NCI-H2081 treated with DMSO at 0.1 percent for 48 hours (cell line): ENCODE results near the gene SUCO.
A peak's percentile ranks its signal among the peaks of the same experiment; 100 is the strongest.

Source experiments
- DNase-seq: peaks from one replicate; lab custom pipeline; 2025; lab: John Stamatoyannopoulos, UW

SUCO gene

DNA sequence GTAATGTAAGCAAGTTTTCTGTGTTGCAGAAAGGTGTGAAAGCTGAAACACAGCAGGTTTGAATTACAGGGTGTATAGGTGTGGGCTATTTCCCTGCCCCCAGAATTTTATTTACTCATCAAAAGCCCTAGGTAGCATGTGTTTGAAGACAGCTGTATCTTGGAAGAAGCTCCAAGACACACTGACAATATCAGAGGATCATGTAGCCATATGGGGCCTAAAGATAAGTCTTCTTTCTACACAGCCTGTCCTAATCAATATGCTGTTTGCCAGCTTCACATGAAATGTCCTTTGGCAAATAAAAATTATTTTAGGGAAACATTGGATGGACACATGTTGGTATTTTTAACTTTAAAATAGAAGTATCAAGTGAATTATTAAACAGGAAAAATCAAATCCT, 17.5 kb upstream of the SUCO start:
- DNase-seq = no peak

DNA sequence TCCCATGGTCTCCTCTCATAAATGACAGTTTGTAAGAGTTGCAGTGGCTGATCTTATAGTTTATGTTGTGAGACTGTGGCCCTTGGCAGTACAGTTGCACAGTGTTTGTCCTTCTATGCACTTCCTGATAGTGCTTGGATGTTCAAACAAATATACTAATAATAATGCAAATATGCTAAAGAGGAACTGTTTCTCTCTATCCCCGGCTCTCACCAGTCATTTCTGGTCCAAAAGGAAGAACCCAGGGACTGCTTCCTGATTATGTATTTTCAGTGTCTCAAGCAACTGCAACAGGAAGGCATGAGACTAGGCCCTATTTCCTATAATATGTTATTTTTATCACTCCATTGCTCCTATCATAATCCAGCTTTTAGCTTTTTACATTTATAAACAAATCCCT, 17.0 kb upstream of the SUCO start:
- DNase-seq = no peak

DNA sequence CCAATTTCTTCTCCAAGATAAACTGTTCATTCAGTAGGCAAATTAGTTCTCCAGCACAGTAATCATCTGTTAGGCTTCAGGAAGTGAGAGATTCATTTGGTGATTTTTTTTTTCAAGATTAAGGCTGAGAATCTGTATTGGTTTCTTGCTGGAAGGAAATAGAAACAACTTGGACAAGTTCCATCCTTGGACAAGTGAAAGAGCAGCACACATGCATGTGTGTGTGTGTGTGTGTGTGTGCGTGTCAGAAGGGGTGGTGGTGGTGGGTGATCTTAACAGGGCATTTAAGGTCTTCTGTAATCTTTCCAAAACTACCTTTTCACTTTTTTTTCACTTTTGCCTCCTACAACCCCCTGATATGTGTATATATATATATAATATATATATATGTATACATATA, 15.9 kb upstream of the SUCO start:
- DNase-seq = no peak

DNA sequence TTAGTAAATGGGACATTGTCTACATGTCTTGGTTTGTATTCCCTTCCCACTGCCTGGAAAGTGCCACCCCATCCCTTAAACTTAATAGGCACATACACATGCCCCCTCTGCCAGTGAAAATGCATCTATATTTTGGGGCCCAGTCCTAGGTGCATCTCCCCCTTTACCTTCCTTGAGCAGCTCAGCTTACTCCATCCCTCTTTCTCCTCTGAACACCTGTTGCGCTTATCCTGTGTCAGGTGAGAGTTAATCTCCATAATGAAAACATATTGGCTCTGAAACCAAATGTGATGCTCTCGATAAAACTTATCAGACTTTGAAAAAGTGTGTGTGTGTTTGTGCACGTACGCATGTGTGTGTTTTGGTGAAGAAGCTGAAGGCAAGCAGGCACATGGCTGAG, 15.4 kb upstream of the SUCO start:
- DNase-seq = no peak

DNA sequence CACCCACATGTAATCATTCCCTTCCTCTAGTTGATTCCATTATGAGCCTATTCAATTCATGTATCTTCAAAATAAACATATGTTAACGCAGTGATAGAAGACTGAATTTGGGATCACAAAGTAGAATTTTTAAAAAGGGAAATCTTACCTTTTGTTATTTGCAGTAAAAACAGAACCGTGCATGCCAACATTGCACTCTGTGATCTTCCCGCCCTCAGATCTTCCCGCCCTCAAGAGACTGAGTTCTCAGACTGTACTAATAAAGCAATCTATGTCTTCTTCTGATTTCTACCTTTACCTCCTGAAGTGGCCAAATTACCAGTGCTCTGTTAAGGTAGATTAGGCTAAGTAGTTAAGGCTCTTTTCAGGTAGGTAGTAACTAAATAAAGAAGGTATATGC, 3.6 kb upstream of the SUCO start:
- no peak for DNase-seq

DNA sequence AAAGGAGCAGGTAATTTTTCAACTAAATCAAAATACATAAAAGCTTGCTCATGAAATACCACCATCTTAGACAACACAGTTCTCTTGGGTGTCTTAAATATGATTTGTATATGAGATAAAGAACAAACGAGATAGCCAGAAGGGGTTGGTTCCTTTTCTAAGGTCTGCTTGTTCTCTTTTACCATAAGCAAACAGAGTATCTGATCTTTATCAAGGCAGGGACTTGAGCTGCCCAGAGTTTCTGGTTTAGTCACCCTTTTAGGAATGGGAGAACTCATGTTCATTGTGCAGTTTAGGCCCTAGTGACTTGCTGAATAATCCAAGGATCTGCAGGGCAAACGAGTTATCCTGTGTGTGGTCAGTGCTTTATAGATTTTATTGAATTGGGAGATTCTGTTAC, 3.0 kb upstream of the SUCO start:
- no peak for DNase-seq

DNA sequence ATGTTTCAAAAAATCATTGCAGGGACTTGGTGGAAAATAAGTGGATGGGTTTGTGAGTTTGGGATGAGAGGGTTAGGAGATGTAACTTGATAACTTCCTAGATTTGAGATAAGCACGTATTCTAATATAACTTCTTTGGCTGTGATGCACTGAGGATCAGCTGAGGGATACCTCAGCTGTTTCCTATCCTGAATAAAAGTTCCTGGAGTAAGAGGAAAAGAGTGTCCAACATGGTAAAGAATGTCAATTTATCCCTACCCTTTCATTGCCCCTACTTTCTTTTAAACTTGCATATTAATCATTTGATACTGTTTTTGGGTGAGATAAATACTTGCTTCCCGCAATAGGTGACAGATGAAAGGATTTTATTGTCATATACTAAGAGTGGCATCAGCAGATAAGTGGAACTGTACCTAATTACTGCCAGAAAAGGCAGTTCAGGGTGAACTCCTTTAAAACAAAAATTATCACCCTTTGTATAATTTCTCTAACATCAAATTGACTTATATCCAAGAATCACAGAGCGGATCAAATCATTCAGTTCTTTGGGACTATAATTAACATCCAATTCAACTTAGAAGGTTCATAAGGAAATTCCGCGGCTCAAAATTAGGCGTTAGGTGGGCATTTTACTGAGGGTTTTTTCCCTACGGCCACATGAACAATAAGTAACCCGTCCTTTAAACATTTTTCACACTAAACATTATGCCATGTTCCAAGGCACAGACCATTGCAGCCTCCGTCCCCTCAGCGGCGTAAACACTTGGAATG, 1.4 kb upstream of the SUCO start:
- DNase-seq = no peak

DNA sequence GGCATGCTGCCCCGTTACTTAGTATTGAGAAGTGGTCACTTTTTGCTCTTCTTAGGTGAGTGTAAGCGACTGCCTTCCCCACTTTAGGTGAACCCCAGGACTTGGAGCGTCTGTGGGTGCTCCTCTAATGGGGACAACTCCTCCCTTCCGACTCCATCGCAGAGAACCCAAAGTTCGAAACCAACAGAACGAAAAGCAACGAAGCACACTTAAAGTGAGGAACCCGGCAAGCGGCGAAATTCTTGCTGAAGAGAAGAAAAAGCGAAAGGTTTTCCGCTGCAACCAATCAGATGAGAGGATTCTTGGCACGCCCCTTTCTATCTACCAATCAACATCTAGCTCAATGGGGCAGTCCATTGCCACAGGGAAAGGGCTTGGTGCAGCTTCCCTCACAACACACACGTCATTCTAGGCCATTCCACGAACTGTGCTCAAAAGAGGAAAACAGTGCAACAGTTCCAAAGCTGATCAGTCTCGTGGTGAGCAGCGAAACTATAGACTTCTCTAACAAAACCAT, 709 bp upstream of the SUCO start:
- DNase-seq = peak; percentile 96

DNA sequence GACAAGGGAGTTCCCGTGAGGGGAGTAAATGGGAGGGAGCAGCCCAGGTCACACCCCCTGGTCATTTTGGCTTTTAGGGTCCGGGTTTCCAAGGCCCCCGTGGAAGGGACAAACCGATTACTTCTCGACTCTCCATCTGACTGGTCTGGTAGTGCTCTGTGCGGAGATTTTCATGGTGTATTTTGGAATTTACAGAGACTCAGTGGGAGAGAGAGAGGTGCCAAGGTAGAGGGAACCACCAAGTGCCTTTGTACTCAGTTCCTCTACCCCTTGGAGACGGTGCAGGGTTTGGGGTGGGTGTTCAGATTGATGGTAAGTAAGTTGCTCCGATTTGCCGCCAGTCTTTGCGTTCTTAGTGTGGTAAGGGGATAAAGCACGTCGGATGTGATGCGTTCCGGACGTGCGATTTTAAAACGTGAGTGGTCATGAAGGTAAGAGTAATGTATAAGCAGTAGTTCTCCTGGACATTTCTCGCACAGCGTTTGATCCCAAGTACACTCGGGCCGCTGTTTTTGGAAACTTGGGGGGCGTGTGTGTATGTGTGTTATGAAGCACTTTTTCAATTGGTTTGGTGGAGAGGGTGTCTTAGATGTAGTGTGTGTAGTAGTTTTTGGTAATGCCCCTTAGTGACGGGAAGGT, 682 bp downstream of the SUCO start:
- DNase-seq = no peak

DNA sequence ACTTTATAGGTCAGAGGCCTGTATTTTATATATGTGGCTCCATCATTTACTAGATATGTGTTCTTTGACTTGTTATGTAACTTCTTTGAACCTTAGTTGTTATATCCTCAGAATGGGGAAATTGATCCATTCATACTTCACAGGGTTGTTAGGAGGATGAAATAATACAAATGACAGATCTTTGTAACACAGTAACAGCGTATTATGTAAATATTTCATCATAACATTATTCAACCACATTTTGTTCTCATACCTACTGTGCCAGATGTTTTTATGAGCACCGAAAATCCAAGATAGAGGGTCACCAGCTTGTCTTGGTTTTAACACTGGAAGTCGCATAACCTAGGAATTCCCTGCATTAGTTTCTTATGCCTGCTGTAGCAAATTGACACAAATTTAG, 3.3 kb downstream of the SUCO start:
- no peak for DNase-seq

DNA sequence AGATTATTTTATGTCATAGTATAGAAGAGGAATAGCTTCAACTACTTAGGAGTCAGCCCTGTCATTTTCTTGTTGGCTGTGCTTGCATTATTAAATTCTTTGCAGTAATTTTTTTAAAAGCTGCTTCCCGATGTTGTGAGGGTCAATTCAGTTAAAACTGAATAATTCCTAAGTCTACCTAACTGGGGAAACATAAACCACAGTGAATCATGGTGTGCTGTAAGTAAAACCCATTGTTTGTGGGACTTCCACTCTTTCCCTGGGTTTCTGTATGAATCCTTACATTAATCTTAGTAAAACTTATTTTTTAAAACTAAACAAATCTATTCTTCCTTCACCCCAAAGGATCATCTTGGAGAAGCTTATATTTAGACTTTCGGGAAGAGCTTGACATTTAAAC, 4.4 kb downstream of the SUCO start:
- DNase-seq = no peak

DNA sequence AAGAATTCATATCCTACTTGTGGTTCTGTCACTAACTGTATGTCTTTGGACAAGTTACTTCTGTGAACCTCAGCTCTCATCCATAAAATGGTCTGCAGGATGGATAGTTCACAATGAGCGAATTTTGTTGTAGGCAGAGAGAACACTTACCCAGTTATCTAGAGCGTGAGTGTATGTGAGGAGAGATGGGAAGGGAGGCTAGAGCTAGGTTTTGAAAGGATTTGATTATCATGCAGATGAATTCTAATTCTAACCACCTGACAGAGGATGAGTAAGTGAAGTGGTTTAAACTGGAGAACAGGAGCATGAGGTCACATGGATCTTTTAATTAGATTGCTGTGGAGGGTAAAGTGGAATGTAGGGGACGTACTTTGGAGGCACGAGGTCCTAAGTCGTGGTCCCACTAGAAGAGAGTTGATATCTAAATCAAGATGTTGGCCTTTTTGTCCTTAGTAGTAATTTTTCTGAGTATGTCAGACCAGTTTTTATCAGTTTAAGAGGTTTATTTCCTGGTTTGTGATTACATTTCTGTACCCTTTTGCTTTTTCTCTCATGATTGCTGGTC, 5.0 kb downstream of the SUCO start:
- no peak for DNase-seq

DNA sequence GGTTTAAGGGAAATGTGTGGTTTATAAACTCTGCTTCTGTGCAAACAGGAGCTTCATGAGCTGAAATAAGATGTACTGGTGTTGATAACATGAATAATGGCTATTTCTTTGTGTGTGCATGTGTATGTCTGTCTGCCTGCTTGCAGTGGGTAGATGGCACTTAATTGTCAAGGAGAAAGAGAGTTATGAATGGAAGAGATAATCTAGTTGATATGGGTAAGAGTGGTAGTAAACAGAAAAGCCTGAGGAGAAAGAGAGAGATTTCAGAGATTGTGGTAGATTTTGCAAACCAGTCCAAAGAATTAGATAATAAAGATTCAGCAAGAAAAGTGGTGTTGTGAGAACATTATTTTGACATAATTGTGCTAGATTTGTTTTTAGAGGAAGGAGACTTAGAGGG, 7.7 kb downstream of the SUCO start:
- DNase-seq = no peak

DNA sequence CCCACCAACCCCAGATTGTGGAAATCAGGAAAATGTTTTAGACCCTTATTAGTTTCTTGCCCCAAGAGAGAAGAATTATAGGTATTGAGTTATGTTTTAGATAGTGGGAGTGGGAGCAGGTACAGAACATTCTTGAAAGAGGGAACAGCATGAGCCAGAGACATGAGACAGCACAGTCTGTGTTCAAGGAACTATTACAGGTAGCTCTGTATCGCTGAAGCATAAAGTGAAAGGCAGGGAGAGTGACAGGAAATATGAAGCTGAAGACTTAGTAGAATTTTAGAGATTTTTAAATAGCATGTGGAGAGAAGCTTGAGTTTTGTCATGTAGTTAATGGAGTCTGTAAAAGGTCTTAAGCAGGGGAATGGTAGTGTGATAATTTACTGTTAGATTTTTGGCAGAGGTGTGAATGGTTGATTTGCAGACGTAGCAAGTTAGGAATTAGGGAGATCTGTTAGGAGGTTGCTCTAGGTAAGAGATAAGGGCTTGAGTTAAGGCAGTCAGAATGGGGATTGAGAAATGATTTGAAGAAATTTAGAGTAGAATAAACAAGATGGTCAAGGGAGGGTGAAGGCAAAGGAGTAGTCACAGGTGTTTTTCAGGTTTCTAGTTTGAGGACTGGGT, 11.6 kb downstream of the SUCO start:
- no peak for DNase-seq

DNA sequence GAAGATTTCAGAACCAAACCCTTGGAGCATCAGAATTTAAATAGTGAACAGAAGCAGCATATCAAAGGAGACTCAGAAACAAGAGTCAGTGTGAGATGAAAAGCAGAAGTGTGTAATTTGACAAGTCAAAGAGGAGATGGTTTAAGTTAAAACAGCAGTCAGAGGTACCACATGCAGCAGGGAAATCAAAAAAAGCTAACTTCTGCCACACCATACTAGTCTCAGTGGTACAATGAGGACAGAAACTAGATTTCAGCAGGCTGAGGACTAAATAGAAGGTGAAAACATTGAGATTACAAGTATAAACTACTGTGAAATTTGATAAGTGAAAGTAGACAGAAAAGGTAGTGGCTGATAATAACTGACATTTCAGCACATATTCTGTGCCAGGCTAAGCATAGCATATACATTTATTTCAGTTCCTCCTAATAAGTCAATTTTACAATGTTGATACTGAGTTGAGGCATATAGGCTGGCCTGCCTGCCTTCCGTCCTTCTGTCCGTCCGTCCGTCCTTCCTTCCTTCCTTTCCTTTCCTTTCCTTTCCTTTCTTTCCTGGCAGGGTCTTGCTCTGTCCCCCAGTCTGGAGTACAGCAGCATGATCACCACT, 12.6 kb downstream of the SUCO start:
- DNase-seq = no peak

DNA sequence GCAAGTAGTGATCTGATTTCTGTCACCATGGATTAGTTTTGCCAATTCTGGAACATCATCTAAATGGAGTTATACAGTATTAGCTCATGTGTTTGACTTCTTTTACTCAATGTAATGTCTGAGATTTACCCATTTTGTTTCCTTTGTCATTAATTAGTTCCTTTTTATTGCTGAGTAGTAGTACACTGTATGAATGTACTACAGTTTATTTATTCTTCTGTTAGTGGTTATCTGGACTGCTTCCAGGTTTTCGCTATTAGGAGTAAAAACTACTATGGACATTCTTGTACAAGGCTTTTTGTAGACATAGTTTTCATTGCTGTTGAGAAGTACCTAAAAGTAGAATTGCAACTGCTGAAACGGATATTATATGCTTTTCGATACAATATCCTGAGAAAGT, 14.1 kb downstream of the SUCO start:
- no peak for DNase-seq

DNA sequence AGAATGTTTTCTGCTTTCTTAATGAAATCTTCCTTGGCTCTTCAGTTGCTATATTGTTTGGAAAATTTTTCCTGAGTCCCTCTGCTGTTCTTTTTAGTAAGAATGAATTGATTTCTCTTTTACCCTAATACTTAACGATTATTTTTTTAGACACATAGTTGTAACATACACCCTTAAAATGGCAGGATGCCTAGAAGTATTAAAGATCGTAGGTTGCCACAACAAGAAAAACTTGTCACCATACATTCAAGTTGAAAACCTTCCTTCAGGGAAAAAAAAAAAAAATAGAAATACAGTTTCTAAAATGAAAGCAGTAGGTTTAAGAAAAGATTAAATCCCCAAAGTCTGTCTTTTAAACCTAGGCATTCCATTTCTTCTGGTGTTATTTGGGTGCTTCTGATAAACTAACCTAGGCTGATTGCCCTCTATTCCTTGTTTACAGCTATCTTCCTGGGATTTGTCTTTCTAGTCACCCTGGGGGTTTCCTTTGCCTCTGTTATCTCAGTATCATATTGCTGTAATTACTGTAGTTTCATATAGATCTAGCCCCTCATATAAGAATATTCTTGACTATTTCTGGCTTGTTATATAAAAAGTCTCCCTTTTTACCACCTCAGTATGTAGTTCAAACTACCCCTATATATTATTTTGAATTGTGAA, 16.8 kb downstream of the SUCO start:
- DNase-seq = no peak

DNA sequence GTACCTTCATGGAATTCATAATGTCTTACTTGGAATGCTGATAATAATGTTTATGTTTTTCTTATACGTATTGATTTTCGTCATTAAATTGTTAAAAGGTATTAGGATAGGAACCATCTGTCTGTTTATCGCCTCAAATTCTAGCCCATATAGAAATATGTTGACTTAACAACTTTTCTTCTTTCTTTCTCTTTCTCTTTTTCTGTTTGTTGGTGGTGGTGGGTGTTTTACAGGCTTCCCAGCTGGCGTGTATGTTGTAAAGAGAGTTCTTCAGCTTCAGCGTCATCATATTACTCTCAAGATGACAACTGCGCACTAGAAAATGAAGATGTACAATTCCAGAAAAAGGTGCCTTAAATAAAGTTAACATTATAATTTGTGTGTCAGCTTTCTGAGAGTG, 18.3 kb downstream of the SUCO start:
- DNase-seq = no peak

DNA sequence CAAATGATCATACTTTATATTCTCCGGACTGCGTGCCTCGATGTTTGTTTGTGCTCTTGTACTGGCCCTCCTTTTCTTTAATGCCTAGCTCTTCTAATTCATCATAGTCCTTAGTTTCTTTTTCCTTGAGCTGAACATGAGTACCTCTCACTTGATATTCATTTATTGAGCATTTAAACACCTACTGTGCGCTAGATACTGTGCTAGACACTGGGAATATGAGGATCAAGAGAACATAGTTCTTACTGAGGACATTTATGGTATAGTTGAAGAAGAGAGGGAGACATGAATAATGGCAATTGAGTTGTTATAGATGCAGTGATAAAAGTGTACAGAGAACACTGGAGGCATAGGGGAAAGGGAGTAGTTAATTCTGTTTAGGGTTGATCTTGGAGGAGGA, 22.0 kb downstream of the SUCO start:
- no peak for DNase-seq

DNA sequence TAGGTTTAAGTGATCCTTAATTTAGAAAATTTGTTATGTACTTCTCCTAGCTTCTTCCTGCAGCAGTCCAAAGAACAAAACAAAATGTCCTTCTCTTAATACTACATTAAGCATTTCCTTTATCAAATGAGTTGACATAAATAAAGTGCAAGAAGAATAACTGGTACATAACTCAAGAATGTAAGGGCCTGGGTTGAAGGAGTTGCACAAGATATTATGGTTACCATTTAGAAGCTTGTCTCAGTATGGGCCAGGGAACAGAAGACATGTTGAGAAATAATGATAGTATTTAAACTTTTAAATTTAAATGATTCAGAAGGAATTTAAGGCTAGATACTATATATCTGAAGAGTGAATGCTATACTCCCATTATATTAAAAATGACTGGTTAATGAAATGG, 23.5 kb downstream of the SUCO start:
- DNase-seq = no peak

DNA sequence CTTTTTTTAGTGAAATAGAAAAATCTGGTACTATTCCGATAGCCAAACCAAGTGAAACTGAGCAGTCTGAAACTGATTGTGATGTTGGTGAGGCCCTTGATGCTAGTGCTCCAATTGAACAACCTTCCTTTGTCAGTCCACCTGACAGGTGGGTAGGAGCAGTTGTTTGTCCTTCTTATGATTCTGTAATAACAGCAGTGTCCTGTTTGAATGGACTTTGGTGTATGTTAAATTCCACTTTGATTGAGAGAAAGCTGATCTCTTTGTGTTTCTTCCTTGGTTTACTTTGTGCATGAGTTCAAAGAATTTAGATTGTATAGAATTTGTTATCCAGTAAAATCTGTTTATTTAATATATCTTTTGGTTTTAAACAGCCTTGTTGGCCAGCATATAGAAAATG, 24.3 kb downstream of the SUCO start:
- DNase-seq = no peak

DNA sequence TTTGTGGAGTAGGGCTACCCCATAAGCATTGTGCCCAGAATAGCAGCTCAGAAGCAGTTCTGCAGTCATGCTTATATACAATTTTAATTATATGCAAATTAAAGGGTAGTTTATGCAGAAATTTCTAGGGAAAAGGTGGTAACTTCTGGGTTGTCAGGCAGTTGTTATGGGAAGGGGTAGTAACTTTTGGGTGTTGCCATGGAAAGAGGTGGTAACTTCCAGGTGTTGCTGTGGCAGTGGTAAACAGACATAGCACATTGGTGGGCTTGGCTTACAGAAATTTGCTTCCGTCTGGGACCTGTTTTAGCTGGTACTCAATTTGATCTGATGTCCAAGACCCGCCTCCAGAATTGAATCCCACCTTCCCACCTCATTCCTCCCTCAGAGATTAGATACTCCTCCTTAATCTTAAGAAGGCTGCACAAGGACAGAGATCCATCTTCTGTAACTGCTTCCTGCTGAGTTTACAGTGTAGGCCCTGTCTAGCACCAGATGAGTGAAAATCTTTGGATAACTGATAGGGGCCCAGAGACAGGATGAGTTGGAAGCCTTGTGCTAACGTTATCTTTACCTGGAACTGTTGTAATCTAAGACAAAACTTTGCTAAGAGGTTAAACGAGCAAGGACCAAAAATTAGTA, 26.7 kb downstream of the SUCO start:
- no peak for DNase-seq
